Measurements from ENCODE around the gene DDX54. TPM values are rescaled to one million over a fixed set of nuclear protein-coding genes. Genes with fewer than 3 reads are reported as not detected.

Gene DDX54
- total RNA-seq, 1 donor from 2014 or later: 52.8 TPM

- no peak for TF ChIP-seq CTCF (IDR thresholded peaks at IDR 0.05)
- no peak for DNase-seq (ENCODE audit: extremely low spot score, unreplicated experiment)
- Mint-ChIP-seq H3K9me3 (ENCODE audit: unreplicated experiment) (peaks cover 5% of the 10 kb centered on the region), H3K4me1 (ENCODE audit: unreplicated experiment) (peaks cover 13% of the 10 kb centered on the region), H3K4me3 (ENCODE audit: unreplicated experiment) (no peak overlapping the region), H3K27me3 (ENCODE audit: unreplicated experiment) (peaks cover 27% of the 10 kb centered on the region), H3K36me3 (ENCODE audit: unreplicated experiment) (no peaks in the 10 kb centered on the region), H3K27ac (ENCODE audit: unreplicated experiment) (no peak overlapping the region)
Observed at GRCh38 chr12:113151655-113152054, 33.6 kb downstream of the DDX54 start.

GRCh38 chr12:113149361-113150150 is 35.7 kb downstream of the DDX54 start, which contains the start of gene CFAP73:
TSS of gene CFAP73 (plus strand) at chr12:113149724. CDS start at chr12:113149858, 134 bp downstream.
- peaks cover 13% of the 10 kb centered on the region for H3K4me1 Mint-ChIP-seq (ENCODE audit: unreplicated experiment)
- no peak for TF ChIP-seq CTCF (IDR thresholded peaks at IDR 0.05)
- peaks cover 5% of the 10 kb centered on the region for H3K9me3 Mint-ChIP-seq (ENCODE audit: unreplicated experiment)
- no peak within 1 kb of the TSS for H3K4me3 Mint-ChIP-seq (ENCODE audit: unreplicated experiment)
- no peaks in the 10 kb centered on the region for H3K36me3 Mint-ChIP-seq (ENCODE audit: unreplicated experiment)
- H3K27ac Mint-ChIP-seq (ENCODE audit: unreplicated experiment): peak within 1 kb of the TSS; percentile 50
- H3K27me3 Mint-ChIP-seq (ENCODE audit: unreplicated experiment): peaks cover 33% of the 10 kb centered on the region
- DNase-seq (ENCODE audit: extremely low spot score, unreplicated experiment): peak; percentile 91

GRCh38 chr12:113146999-113147398 is 38.3 kb downstream of the DDX54 start:
- DNase-seq (ENCODE audit: extremely low spot score, unreplicated experiment): no peak
- H3K9me3 Mint-ChIP-seq (ENCODE audit: unreplicated experiment): peaks cover 5% of the 10 kb centered on the region
- peaks cover 9% of the 10 kb centered on the region for H3K4me1 Mint-ChIP-seq (ENCODE audit: unreplicated experiment)
- peaks cover 21% of the 10 kb centered on the region for H3K27me3 Mint-ChIP-seq (ENCODE audit: unreplicated experiment)
- H3K36me3 Mint-ChIP-seq (ENCODE audit: unreplicated experiment): no peaks in the 10 kb centered on the region
- no peak overlapping the region for H3K27ac Mint-ChIP-seq (ENCODE audit: unreplicated experiment)
- no peak overlapping the region for H3K4me3 Mint-ChIP-seq (ENCODE audit: unreplicated experiment)
- no peak for TF ChIP-seq CTCF (IDR thresholded peaks at IDR 0.05)

GRCh38 chr12:113145720-113146551 is 39.3 kb downstream of the DDX54 start:
- no peak for TF ChIP-seq CTCF (IDR thresholded peaks at IDR 0.05)
- Mint-ChIP-seq H3K4me1 (ENCODE audit: unreplicated experiment) (peaks cover 9% of the 10 kb centered on the region), H3K27ac (ENCODE audit: unreplicated experiment) (no peak overlapping the region), H3K36me3 (ENCODE audit: unreplicated experiment) (no peaks in the 10 kb centered on the region), H3K4me3 (ENCODE audit: unreplicated experiment) (no peak overlapping the region), H3K27me3 (ENCODE audit: unreplicated experiment) (peaks cover 19% of the 10 kb centered on the region), H3K9me3 (ENCODE audit: unreplicated experiment) (peaks cover 5% of the 10 kb centered on the region)
- no peak for DNase-seq (ENCODE audit: extremely low spot score, unreplicated experiment)

GRCh38 chr12:113144806-113145205 is 40.5 kb downstream of the DDX54 start:
- Mint-ChIP-seq H3K27ac (ENCODE audit: unreplicated experiment) (no peak overlapping the region), H3K27me3 (ENCODE audit: unreplicated experiment) (peaks cover 17% of the 10 kb centered on the region), H3K4me1 (ENCODE audit: unreplicated experiment) (peaks cover 1% of the 10 kb centered on the region), H3K9me3 (ENCODE audit: unreplicated experiment) (peaks cover 5% of the 10 kb centered on the region), H3K4me3 (ENCODE audit: unreplicated experiment) (no peak overlapping the region), H3K36me3 (ENCODE audit: unreplicated experiment) (no peaks in the 10 kb centered on the region)
- TF ChIP-seq CTCF (IDR thresholded peaks at IDR 0.05): no peak
- DNase-seq (ENCODE audit: extremely low spot score, unreplicated experiment): no peak
